Vagina (tissue), 2 donors: ENCODE results near the gene UBE2G2. TPM values are rescaled to one million over a fixed set of nuclear protein-coding genes. Genes with fewer than 3 reads are reported as not detected.

Experiments used
- DNase-seq, 2 donors: peaks; one replicate each; pipeline ENCODE4 v3.0.0-alpha.2; 2017; ENCODE audit errors: extremely low spot score in 2 of 2
- H3K27ac ChIP-seq: fragments of 200-600 bp; sonication (generic); one replicate; pipeline ENCODE4 v1.5.1; 2019
- H3K27me3 ChIP-seq: fragments of 200-600 bp; sonication (generic); one replicate; pipeline ENCODE4 v1.5.1; 2019
- H3K36me3 ChIP-seq, 2 donors: fragments of 200-600 bp; sonication (generic); one replicate each; pipeline ENCODE4 v1.5.1; 2017 to 2019
- H3K4me1 ChIP-seq: fragments of 200-600 bp; sonication (generic); one replicate; pipeline ENCODE4 v1.5.1; 2019
- H3K4me3 ChIP-seq, 2 donors: fragments of 200-600 bp; sonication (generic); 1 replicate in 1 of 2; 2 replicates in 1 of 2; pipeline ENCODE4 v1.5.1; 2016 to 2019
- H3K9me3 ChIP-seq: fragments of 200-600 bp; sonication (generic); one replicate; pipeline ENCODE4 v1.5.1; 2019
- POLR2A ChIP-seq, 2 donors: fragments of 450-650 bp; IDR thresholded peaks; one replicate each; pipeline ENCODE4 v1.6.1; 2017; ENCODE audit warnings: antibody characterized with exemption in 2 of 2, mild to moderate bottlenecking in 2 of 2, moderate library complexity in 2 of 2
- POLR2AphosphoS5 ChIP-seq, 2 donors: sonication (generic); formaldehyde crosslinking; IDR thresholded peaks; one replicate each; pipeline ENCODE4 v1.9.0; 2017; ENCODE audit warnings: antibody characterized with exemption in 2 of 2, mild to moderate bottlenecking in 2 of 2, low read depth in 1 of 2; ENCODE audit not compliant: insufficient read depth in 1 of 2
- intact Hi-C: fragments of 100-400 bp; cut with DNase I; formaldehyde crosslinking; loops from one replicate; pipeline ENCODE4 v1.15.1; 2023
- total RNA-seq: library from RNA; depleted of rRNA; stranded (reverse); fragments of >200 nt; gene quantifications from one replicate; pipeline ENCODE4 v1.2.3, GENCODE V29; 2016
- TF ChIP-seq, protein P1 (sequence below), 3 experiments: fragments of 450-650 bp in 2 of 3; fragments of 200-600 bp in 1 of 3; sonication (generic) in 1 of 3; IDR thresholded peaks; one replicate each; pipeline ENCODE4 v1.5.1; 2017 to 2019; ENCODE audit warnings: antibody characterized with exemption in 3 of 3, mild to moderate bottlenecking in 2 of 3, moderate library complexity in 2 of 3

The UBE2G2 gene
- total RNA-seq, 1 donor from 2014 or later: 96.5 TPM

GRCh38 chr21:44722731-44723130 lies 78.9 kb downstream of the UBE2G2 start:
- no peak overlapping the region for H3K27ac ChIP-seq
- no peak for TF ChIP-seq POLR2AphosphoS5 (IDR thresholded peaks at IDR 0.05; ENCODE audit: insufficient read depth in 1 of 2, low read depth in 1 of 2)
- TF ChIP-seq, protein P1, sequence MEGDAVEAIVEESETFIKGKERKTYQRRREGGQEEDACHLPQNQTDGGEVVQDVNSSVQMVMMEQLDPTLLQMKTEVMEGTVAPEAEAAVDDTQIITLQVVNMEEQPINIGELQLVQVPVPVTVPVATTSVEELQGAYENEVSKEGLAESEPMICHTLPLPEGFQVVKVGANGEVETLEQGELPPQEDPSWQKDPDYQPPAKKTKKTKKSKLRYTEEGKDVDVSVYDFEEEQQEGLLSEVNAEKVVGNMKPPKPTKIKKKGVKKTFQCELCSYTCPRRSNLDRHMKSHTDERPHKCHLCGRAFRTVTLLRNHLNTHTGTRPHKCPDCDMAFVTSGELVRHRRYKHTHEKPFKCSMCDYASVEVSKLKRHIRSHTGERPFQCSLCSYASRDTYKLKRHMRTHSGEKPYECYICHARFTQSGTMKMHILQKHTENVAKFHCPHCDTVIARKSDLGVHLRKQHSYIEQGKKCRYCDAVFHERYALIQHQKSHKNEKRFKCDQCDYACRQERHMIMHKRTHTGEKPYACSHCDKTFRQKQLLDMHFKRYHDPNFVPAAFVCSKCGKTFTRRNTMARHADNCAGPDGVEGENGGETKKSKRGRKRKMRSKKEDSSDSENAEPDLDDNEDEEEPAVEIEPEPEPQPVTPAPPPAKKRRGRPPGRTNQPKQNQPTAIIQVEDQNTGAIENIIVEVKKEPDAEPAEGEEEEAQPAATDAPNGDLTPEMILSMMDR (IDR thresholded peaks at IDR 0.05): no peak
- TF ChIP-seq POLR2A (IDR thresholded peaks at IDR 0.05): no peak
- H3K4me1 ChIP-seq: peaks cover 10% of the 10 kb centered on the region
- intact Hi-C loops: no loop called here
- no peak for DNase-seq
- H3K36me3 ChIP-seq: no peaks in the 10 kb centered on the region
- no peaks in the 10 kb centered on the region for H3K27me3 ChIP-seq
- no peaks in the 10 kb centered on the region for H3K9me3 ChIP-seq
- no peak overlapping the region for H3K4me3 ChIP-seq

- H3K27me3 ChIP-seq: no peaks in the 10 kb centered on the region
- H3K36me3 ChIP-seq: no peaks in the 10 kb centered on the region
Measured at GRCh38 chr21:44720170-44720569, 81.5 kb downstream of the UBE2G2 start.

More at GRCh38 chr21:44720170-44720569, 81.5 kb downstream of the UBE2G2 start:
- Histone ChIP-seq H3K4me3 (no peak overlapping the region), H3K9me3 (no peaks in the 10 kb centered on the region), H3K4me1 (peaks cover 10% of the 10 kb centered on the region), H3K27ac (no peak overlapping the region)
- no peak for TF ChIP-seq POLR2A (IDR thresholded peaks at IDR 0.05)
- no peak for TF ChIP-seq POLR2AphosphoS5 (IDR thresholded peaks at IDR 0.05; ENCODE audit: insufficient read depth in 1 of 2, low read depth in 1 of 2)
- no peak for DNase-seq
- intact Hi-C loops: no loop called here

Other genes with a start within 250 kb of the UBE2G2 start
- gene KRTAP10-3, start 243.0 kb downstream of the UBE2G2 start, total RNA-seq: not detected
- gene KRTAP10-4, start 228.1 kb downstream of the UBE2G2 start, total RNA-seq: not detected
- gene KRTAP10-5, start 221.2 kb downstream of the UBE2G2 start, total RNA-seq: not detected
- gene KRTAP10-6, start 209.3 kb downstream of the UBE2G2 start, total RNA-seq: not detected
- gene KRTAP10-7, start 201.2 kb downstream of the UBE2G2 start, total RNA-seq: not detected
- gene KRTAP10-8, start 189.7 kb downstream of the UBE2G2 start, total RNA-seq: not detected
- gene KRTAP10-9, start 174.7 kb downstream of the UBE2G2 start, total RNA-seq: not detected
- gene KRTAP10-10, start 164.5 kb downstream of the UBE2G2 start, total RNA-seq: not detected
- gene KRTAP10-11, start 155.4 kb downstream of the UBE2G2 start, total RNA-seq: not detected
- not detected for gene KRTAP12-4, start 147.2 kb downstream of the UBE2G2 start, total RNA-seq
- not detected for gene KRTAP12-3, start 143.9 kb downstream of the UBE2G2 start, total RNA-seq
- not detected for gene KRTAP12-2, start 134.9 kb downstream of the UBE2G2 start, total RNA-seq
- gene KRTAP12-1, start 119.7 kb downstream of the UBE2G2 start, total RNA-seq: not detected
- not detected for gene KRTAP10-12, start 104.6 kb downstream of the UBE2G2 start, total RNA-seq
- gene TSPEAR, start 90.2 kb downstream of the UBE2G2 start, total RNA-seq: not detected
- 70.0 TPM for gene SUMO3, start 16.2 kb upstream of the UBE2G2 start, total RNA-seq
- gene PTTG1IP, start 71.9 kb upstream of the UBE2G2 start, total RNA-seq: 165 TPM
- 35.1 TPM for gene ITGB2, start 119.1 kb upstream of the UBE2G2 start, total RNA-seq
- gene SLX9, start 138.2 kb upstream of the UBE2G2 start, total RNA-seq: 8.3 TPM